Stimulated activated effector memory CD8-positive, alpha-beta T cell treated with anti-CD3 and anti-CD28 coated beads, Interleukin-12 subunit alpha, Interleukin-12 subunit beta, amount 100 ng/mL, for 72 hours (primary cell): Measurements from ENCODE around the gene CLDND2.

Experiments used
- ATAC-seq: fragments of 150-1000 bp; cut with Tn5 transposase; 2 replicates; pipeline ENCODE4 v1.10.0; 2021
- DNase-seq, 2 donors: peaks; one replicate each; pipeline ENCODE4 v3.0.0; 2021 to 2022; ENCODE audit warnings: low spot score in 2 of 2
- H3K27ac Mint-ChIP-seq: one replicate; pipeline ENCODE4 v1.8.0; 2022; ENCODE audit warnings: mild to moderate bottlenecking, mixed read lengths
- H3K36me3 Mint-ChIP-seq: one replicate; pipeline ENCODE4 v1.8.0; 2022; ENCODE audit warnings: mild to moderate bottlenecking, mixed read lengths
- H3K4me1 Mint-ChIP-seq: one replicate; pipeline ENCODE4 v1.8.0; 2022; ENCODE audit warnings: mixed read lengths
- H3K4me3 Mint-ChIP-seq: one replicate; pipeline ENCODE4 v1.8.0; 2022; ENCODE audit warnings: mild to moderate bottlenecking, mixed read lengths
- H3K9me3 Mint-ChIP-seq: one replicate; pipeline ENCODE4 v1.8.0; 2022; ENCODE audit warnings: mixed read lengths

CLDND2 gene

DNA sequence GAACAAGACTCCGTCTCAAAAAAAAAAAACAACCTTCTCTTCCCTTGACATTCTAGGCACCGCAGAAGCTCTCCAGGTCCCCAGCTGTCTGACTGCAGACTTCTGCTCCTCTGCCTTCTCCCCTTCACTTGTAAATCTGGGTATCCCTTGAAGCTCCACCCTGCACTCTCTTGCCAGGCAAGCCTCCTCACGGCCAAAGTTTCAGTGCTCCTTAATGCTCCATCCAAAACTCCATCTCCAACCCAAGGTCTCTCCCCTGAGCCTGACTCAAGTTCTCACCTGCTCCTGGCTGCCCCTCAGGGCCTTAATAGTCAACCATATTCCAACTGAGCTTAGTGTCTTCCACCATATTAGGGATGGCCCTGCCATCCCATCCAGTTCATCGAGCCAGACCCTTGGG lies 1.4 kb upstream of the CLDND2 start:
- DNase-seq, result no peak
- H3K36me3 Mint-ChIP-seq, result peaks cover 90% of the 10 kb centered on the region
- H3K4me3 Mint-ChIP-seq, result peak overlapping the region; percentile 92
- no peak for ATAC-seq
- H3K4me1 Mint-ChIP-seq, result peaks cover 68% of the 10 kb centered on the region
- H3K9me3 Mint-ChIP-seq, result no peaks in the 10 kb centered on the region
- peak overlapping the region; percentile 96 for H3K27ac Mint-ChIP-seq

DNA sequence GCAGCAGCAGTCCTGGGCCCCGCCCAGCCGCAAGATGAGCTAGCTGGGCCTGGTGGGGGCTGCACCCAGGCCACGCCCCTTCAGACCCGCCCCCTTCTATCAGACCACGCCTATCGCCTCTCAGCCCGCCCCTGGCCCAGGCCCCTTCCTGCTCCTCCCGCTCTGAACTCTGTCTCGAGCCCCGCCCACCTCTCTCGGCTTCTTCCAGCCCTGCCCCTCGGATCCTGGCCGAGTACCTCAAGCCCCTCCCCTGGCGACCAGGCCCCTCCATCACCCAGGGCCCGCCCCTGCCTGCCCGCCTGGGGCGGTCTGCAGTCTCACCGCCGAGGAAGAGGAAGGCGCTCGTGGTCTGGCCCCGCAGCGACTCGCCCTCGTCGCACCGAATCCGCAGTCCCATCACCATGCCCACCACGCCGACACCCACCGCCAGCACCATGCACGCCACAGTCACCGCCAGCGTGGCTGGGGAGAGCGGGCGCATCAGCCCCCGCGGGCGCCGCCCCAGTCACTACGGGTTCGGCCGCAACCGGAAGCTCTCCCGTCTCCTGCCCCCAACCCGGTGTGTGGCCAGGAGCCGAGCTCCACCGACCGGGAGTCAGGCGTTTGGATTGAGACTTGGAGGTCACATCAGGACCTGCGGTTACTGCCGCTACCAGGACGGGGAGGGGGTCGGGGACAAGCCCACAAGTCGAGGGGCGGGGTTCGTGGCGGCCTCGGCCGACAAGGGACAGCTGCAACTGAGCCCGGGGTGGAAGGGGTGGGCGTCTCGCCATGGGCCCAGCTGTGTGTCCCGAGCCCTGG lies 1.0 kb downstream of the CLDND2 start:
- peak; percentile 83 for ATAC-seq
- Mint-ChIP-seq H3K36me3 (peaks cover 95% of the 10 kb centered on the region), H3K27ac (peak overlapping the region; percentile 96), H3K4me1 (peaks cover 66% of the 10 kb centered on the region), H3K4me3 (peak overlapping the region; percentile 92), H3K9me3 (no peaks in the 10 kb centered on the region)
- DNase-seq, result peak; percentile 97 to 100

DNA sequence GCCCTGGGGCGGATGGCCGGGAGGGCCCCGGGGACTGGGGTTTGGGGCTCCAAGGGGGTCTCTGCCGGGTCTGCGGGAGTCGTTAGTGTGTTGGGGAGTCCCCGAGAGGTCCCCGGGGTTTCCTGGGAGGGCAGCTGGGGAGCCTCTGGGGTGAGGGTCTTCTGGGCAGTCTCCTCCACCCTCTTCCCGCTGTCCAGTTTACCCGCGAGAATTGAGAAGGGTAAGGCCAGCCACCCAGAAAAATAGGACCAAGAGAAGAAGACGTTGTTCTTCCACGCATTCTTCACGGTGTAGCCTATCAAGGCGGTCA lies 1.6 kb downstream of the CLDND2 start:
- peaks cover 92% of the 10 kb centered on the region for H3K36me3 Mint-ChIP-seq
- DNase-seq, result no peak
- H3K9me3 Mint-ChIP-seq, result no peaks in the 10 kb centered on the region
- H3K27ac Mint-ChIP-seq, result peak overlapping the region; percentile 96
- peaks cover 68% of the 10 kb centered on the region for H3K4me1 Mint-ChIP-seq
- H3K4me3 Mint-ChIP-seq, result peak overlapping the region; percentile 92
- peak; percentile 0 for ATAC-seq

DNA sequence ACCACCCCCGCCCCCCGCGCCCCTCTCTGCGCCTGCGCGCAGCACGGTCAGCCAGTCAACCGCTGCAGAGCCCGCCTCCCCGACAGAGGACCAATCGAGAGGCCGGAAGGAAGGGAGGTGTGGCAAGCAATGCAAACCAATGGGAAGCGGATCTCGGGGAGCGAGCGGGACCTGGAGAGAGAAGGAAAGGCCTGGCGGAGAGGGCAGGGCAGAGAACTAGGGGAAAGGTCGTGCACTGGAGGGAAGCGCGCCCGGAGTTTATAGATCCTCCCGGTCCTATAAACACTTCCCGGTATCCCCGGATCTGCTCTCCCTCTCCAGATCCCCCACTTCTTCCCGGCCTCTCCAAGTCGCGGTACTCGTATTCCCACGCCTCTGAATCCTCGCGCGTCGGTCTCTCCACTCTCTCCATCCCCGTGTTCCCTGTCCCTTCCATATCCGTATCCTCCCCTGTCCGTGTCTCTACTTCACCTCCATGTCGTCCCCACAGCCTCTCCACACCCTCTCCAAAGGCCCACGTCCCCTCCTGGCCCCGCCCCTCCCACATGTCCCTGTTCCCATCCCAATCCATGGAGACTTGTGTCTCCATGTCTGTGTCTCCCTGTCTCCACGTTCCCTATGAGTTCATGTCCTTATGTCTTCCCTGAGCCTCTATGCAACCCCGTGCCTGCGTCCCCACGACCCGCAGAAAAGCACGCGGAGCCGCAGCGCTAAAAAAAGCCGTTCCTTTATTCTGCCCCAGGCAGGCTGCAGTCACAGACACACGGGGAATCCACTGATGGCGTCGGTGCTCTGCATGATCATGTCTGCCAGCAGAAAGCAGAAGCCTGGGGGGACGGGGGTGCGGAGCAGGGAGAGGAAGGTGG lies 2.2 kb downstream of the CLDND2 start:
- no peaks in the 10 kb centered on the region for H3K9me3 Mint-ChIP-seq
- peaks cover 73% of the 10 kb centered on the region for H3K4me1 Mint-ChIP-seq
- peaks cover 86% of the 10 kb centered on the region for H3K36me3 Mint-ChIP-seq
- ATAC-seq (peak; percentile 61), DNase-seq (peak; percentile 78 to 96)
- peak overlapping the region; percentile 92 for H3K4me3 Mint-ChIP-seq
- peak overlapping the region; percentile 96 for H3K27ac Mint-ChIP-seq

DNA sequence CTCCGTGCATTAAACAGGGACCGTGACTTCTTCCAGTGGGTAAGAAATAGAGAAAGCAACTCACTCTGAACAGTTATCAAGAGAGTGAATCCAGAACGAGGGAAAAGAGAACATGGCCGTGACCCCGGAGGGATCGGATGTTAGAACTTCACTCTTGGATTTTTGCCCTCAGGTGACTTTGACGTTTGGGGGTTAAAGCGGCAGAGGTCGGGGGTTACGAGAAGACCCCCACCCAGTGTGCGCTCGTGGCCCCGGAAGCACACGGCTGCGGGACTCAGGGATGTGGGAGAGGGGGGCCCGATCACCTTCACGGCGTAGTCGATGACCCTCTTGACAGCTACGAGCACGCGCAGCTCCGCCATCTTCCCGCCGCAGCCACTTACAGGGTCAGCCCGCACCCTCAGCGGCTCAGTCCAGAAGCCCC lies 2.8 kb downstream of the CLDND2 start, which contains the start of gene ETFB:
ETFB (minus strand) TSS at position 424 of the 424 bp plus-strand sequence; CDS start at position 362, 62 bp downstream.
- DNase-seq (no peak), ATAC-seq (no peak)
- peaks cover 68% of the 10 kb centered on the region for H3K4me1 Mint-ChIP-seq
- H3K36me3 Mint-ChIP-seq, result peaks cover 85% of the 10 kb centered on the region
- H3K4me3 Mint-ChIP-seq, result peak within 1 kb of the TSS; percentile 92
- H3K9me3 Mint-ChIP-seq, result no peaks in the 10 kb centered on the region
- H3K27ac Mint-ChIP-seq, result peak within 1 kb of the TSS; percentile 96

DNA sequence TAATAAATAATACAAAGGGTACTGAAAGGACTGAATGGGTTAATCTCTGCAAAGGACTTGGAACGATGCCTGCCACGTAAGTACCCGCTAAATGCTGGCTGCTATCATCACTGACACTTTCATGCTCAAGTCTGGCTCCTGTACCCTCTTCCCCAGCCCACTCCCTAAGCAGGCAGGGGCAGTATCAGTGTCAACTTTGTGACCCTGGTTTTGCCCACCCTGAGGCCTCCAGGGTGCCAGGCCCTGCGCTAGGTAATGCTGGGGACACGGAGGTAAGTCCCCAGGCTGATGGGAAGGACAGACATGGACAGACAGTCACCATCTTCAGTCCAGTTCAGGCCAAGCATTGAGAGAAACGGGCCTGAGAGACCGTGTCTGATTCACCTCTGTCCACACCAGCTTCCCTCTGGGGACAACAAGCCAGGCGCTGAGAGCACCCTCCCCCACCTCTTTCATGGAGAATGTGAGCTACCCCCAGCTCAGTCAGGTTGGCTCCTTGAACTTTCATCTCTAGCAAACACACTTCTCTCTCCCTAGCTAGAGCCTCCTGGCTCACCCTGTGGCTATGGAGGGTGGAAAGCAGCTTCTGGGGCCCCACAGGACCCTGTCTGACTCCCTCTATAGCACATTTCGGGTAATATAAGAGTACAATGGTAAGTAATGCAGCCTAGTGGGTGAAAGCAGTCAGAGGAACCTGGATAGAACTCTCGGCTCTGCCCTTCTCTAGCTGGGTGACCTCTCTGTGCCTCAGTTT lies 3.4 kb downstream of the CLDND2 start:
- no peak for ATAC-seq
- DNase-seq, result no peak
- Mint-ChIP-seq H3K4me1 (peaks cover 62% of the 10 kb centered on the region), H3K27ac (peak overlapping the region; percentile 96), H3K36me3 (peaks cover 83% of the 10 kb centered on the region), H3K4me3 (peak overlapping the region; percentile 92), H3K9me3 (no peaks in the 10 kb centered on the region)

DNA sequence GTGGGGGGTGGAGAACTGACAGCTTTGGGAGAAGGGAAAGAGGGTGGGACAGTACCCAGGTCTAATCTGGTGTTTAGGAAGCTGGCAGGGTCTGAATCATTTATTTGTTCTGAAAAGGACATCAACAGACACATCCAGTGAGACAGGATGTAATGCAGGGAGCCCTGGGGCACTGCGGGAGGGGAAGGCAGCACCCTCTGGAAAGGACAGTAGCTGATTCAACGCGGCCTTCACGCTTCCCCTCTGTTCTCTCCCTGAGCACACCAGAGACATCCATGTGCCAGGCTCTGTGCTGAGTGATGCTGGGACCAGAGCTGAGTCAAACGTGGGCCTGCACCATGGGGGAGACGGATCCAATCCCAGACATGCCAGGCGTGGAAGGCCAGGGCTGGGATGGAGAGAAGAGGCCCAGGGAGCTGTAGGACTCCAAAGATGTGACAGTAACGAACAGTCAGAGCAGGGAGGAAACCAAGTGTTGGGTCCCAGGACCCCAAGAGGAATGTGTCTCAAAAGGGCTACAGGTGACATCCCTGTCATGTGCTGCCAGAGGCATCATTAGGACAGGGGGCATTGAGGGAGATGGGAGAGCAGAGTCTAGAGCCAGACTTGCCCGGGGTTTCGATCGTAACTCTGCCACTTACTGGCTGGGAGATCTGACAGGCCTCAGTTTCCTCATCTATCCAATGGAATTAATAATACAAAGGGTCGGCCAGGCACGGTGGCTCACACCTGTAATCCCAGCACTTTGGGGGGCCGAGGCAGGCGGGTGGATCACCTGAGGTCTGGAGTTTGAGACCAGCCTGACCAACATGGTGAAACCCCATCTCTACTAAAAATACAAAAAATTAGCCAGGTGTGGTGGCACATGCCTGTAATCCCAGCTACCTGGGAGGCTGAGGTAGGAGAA lies 4.3 kb downstream of the CLDND2 start:
- Mint-ChIP-seq H3K27ac (peak overlapping the region; percentile 92), H3K9me3 (no peaks in the 10 kb centered on the region), H3K36me3 (peaks cover 76% of the 10 kb centered on the region), H3K4me3 (peak overlapping the region; percentile 92), H3K4me1 (peaks cover 56% of the 10 kb centered on the region)
- no peak for ATAC-seq
- DNase-seq, result no peak

DNA sequence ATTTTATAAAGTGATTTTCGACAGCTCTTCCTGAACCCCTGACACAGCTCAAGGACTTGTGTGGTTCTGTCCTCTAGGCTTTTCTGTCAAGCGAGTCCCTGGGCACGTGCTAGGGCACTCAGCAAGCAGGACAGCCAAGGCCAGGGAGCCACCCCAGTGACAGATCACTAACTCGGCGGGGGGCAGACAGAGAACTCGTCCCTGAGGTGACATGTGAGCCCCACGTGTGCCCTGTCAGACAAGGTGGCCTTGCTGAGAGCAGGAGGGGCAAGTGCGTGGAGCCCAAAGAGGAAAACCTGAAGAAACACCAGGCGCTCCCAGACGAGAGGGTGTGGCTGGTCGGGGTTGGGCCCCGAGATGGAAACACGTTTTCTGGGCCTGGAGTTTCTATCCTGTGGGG lies 7.6 kb downstream of the CLDND2 start:
- H3K9me3 Mint-ChIP-seq, result no peaks in the 10 kb centered on the region
- peaks cover 53% of the 10 kb centered on the region for H3K4me1 Mint-ChIP-seq
- no peak overlapping the region for H3K4me3 Mint-ChIP-seq

DNA sequence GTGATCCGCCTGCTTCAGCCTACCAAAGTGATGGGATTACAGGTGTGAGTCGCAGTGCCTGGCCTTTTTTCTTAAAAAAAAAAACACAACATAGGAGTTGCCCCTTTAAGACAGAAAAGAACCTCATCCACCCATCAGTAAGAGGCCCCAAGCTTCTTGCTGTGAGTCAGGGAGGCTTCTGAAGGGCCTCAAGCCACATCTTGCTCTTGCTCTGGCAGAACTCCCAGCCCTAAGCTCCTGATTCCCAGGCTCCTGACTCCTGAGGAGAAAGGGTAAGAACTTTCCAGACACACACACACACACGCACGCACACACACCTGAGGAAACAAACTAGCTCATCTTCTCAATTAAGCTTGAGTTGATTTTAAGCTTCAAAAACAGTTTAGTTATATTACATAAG lies 9.5 kb downstream of the CLDND2 start:
- DNase-seq (no peak), ATAC-seq (no peak)
- Mint-ChIP-seq H3K27ac (peak overlapping the region; percentile 39), H3K9me3 (no peaks in the 10 kb centered on the region), H3K4me3 (no peak overlapping the region), H3K36me3 (peaks cover 36% of the 10 kb centered on the region), H3K4me1 (peaks cover 47% of the 10 kb centered on the region)

More for the DNA sequence above, 7.6 kb downstream of the CLDND2 start:
- Mint-ChIP-seq H3K27ac (no peak overlapping the region), H3K36me3 (peaks cover 51% of the 10 kb centered on the region)
- ATAC-seq, result no peak
- DNase-seq, result no peak

DNA sequence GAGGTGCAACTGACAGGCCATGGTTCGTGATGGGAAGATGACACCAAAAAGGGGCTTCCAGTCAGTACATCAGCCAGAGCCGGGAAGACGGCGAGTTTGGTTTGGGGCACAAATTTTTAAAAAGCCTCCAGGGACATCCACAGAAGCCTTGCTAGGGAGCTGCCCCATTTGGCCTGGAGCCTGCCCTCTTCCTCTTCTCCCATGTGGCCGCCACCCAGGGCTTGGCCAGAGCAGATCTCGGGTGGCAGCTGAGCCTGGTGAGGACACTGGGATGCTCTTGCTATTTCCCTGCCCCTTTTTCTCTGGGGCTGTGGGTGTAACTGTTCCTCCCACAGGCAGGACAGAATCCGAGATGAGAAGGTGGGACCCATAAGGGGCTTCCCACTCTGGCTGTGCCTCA lies 10.9 kb downstream of the CLDND2 start:
- Mint-ChIP-seq H3K9me3 (no peaks in the 10 kb centered on the region), H3K36me3 (peaks cover 30% of the 10 kb centered on the region), H3K4me3 (no peak overlapping the region)

DNA sequence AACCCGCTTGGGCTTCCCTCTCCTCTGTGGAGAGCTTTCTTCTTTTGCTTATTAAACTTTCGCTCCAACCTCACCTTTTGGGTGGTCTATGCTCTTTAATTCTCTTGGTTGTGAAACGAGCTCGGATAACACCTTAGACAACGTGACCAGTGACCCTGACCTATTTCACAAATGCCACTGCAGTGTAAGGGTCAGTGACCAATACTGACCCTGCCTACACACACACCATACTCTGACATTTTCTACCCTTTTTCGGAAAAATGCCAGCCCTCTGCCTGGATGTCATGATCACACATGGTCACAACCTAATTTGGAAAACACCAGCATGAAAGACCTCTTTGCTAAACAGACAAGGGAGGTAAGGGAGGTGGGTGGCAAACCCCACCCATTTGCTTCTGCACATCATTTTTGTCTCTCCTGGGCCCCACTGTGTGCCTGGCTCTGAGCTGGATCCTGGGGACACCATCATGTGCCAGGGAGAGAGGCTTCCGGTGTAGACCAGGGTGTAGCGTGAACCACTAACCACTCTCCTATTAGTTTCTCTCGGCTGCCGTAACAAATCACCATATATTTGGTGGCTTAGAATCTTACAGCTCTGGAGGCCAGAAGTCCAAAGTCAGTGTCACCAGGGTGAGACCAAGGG lies 12.5 kb downstream of the CLDND2 start:
- H3K4me1 Mint-ChIP-seq, result peaks cover 34% of the 10 kb centered on the region
- no peak for DNase-seq
- no peak overlapping the region for H3K4me3 Mint-ChIP-seq
- no peak overlapping the region for H3K27ac Mint-ChIP-seq
- no peak for ATAC-seq
- H3K9me3 Mint-ChIP-seq, result no peaks in the 10 kb centered on the region
- H3K36me3 Mint-ChIP-seq, result peaks cover 37% of the 10 kb centered on the region

More for the DNA sequence above, 10.9 kb downstream of the CLDND2 start:
- no peak for ATAC-seq
- H3K4me1 Mint-ChIP-seq, result peaks cover 34% of the 10 kb centered on the region
- H3K27ac Mint-ChIP-seq, result no peak overlapping the region
- no peak for DNase-seq

DNA sequence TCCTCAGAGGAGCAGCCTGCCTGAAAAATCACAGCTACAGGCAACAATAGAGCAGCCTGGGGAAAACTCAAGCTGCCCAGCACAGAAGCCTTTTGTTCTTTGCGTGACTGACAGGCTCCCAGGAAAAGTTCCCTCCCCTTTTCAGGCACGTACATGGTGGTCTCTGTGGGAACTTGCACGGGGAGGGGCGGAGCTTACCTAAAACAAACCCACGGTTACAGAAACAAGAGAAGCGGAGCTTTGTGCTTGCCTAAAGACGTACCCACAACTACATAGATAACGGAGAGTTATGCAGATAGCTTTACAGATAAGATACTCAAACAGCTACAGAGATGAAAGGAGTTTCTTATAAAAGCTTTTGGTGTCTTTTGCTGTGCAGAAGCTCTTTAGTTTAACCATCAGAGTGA lies 14.1 kb downstream of the CLDND2 start:
- no peaks in the 10 kb centered on the region for H3K9me3 Mint-ChIP-seq
- H3K4me1 Mint-ChIP-seq, result peaks cover 34% of the 10 kb centered on the region
- H3K27ac Mint-ChIP-seq, result peak overlapping the region; percentile 72
- H3K36me3 Mint-ChIP-seq, result peaks cover 46% of the 10 kb centered on the region
- ATAC-seq, result peak; percentile 11
- DNase-seq, result no peak
- H3K4me3 Mint-ChIP-seq, result no peak overlapping the region

DNA sequence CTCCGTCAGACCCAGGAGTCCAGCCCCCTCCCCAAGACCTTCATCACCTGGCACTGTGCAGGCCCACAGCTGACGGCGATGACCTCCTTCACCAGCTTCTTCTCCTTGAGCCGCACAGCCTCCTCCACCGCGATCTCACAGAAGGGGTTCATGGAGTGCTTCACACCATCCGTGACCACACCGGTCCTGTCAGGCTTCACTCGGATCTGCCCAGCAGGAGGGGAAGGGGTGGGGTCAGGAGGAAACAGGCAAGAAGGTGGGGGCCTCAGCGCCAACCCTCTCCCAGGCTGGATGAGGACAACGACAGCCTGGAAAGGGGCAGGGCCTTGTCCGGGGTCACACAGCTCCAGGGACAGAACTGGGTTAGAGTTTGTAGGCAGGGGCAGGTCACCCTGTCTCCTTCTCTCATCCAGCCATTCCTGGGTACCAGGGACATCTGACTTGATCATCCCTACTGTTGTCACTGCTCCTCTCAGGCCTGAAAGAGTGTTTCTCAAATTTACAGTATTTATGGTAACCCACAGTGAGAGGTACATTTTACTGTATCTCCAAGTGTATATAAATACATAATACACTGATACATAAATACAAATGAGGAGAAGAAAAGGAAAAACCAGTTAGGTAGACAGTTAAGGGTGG lies 14.6 kb downstream of the CLDND2 start:
- Mint-ChIP-seq H3K4me1 (peaks cover 34% of the 10 kb centered on the region), H3K9me3 (no peaks in the 10 kb centered on the region), H3K36me3 (peaks cover 46% of the 10 kb centered on the region), H3K27ac (peak overlapping the region; percentile 72), H3K4me3 (no peak overlapping the region)
- DNase-seq (no peak), ATAC-seq (no peak)
